HG03469 (cell line): ENCODE measurements around the gene ZC3H12A.

Experiments used
- ATAC-seq: cut with Tn5 transposase; IDR thresholded peaks from one replicate; pipeline ENCODE4 v1.9.1; 2021; ENCODE audit warnings: mild to moderate bottlenecking, moderate library complexity, moderate number of reproducible peaks; ENCODE audit not compliant: unreplicated experiment

ZC3H12A gene

GRCh38 chr1:37477946-37478345 is 3.6 kb downstream of the ZC3H12A start:
- no peak for ATAC-seq

GRCh38 chr1:37478451-37478881 is 4.1 kb downstream of the ZC3H12A start:
- no peak for ATAC-seq

- no peak for ATAC-seq
Measured at GRCh38 chr1:37478890-37479254, 4.5 kb downstream of the ZC3H12A start.

- ATAC-seq: no peak
Measured at GRCh38 chr1:37479255-37480124, 5.1 kb downstream of the ZC3H12A start.

GRCh38 chr1:37480125-37480466 is 5.7 kb downstream of the ZC3H12A start:
- no peak for ATAC-seq

- no peak for ATAC-seq
Measured at GRCh38 chr1:37480581-37481288, 6.4 kb downstream of the ZC3H12A start.

GRCh38 chr1:37481289-37482003 is 7.1 kb downstream of the ZC3H12A start:
- ATAC-seq: no peak

- no peak for ATAC-seq
Measured at GRCh38 chr1:37482004-37482785, 7.8 kb downstream of the ZC3H12A start.

GRCh38 chr1:37482796-37483744 is 8.7 kb downstream of the ZC3H12A start:
- ATAC-seq: no peak

GRCh38 chr1:37483785-37484184 is 9.4 kb downstream of the ZC3H12A start:
- no peak for ATAC-seq

- ATAC-seq: no peak
Measured at GRCh38 chr1:37484325-37485051, 10.1 kb downstream of the ZC3H12A start.

GRCh38 chr1:37485902-37486679 is 11.7 kb downstream of the ZC3H12A start:
- ATAC-seq: no peak

GRCh38 chr1:37486680-37487618 is 12.6 kb downstream of the ZC3H12A start:
- no peak for ATAC-seq

GRCh38 chr1:37487619-37487984 is 13.2 kb downstream of the ZC3H12A start:
- no peak for ATAC-seq

GRCh38 chr1:37493336-37494098 is 19.1 kb downstream of the ZC3H12A start:
- ATAC-seq: no peak

- no peak for ATAC-seq
Measured at GRCh38 chr1:37495875-37496274, 21.5 kb downstream of the ZC3H12A start.

- ATAC-seq: no peak
Measured at GRCh38 chr1:37497832-37498231, 23.5 kb downstream of the ZC3H12A start.
